IPS-18c (cell line): ENCODE data around the gene SEMA4F.

Source experiments
- H3K4me3 ChIP-seq: 2 replicates; pipeline ENCODE4 v1.7.0; 2013; ENCODE audit warnings: low read depth, mild to moderate bottlenecking, low read length, moderate library complexity; ENCODE audit not compliant: insufficient read depth
- H3K9me3 ChIP-seq: one replicate; pipeline ENCODE4 v1.6.1; 2013; ENCODE audit warnings: mild to moderate bottlenecking, low read length, moderate library complexity; ENCODE audit not compliant: control insufficient read depth, insufficient read depth

SEMA4F gene

GRCh38 chr2:74724496-74724895, 70.4 kb downstream of the SEMA4F start:
- Histone ChIP-seq H3K4me3 (no peak overlapping the region), H3K9me3 (no peaks in the 10 kb centered on the region)

- Histone ChIP-seq H3K4me3 (no peak overlapping the region), H3K9me3 (no peaks in the 10 kb centered on the region)
These were observed 71.2 kb downstream of the SEMA4F start for GRCh38 chr2:74725287-74725686.

- H3K9me3 ChIP-seq, result no peaks in the 10 kb centered on the region
- H3K4me3 ChIP-seq, result no peak overlapping the region
These were observed 74.8 kb downstream of the SEMA4F start for GRCh38 chr2:74728842-74729241.

- Histone ChIP-seq H3K4me3 (no peak overlapping the region), H3K9me3 (no peaks in the 10 kb centered on the region)
These were observed 76.5 kb downstream of the SEMA4F start for GRCh38 chr2:74730530-74730929.
